Stimulated activated effector memory CD8-positive, alpha-beta T cell treated with anti-CD3 and anti-CD28 coated beads, Interleukin-12 subunit alpha, Interleukin-12 subunit beta, amount 100 ng/mL, for 72 hours (primary cell): Measurements from ENCODE around the gene LRCH4.
"Not testable (repeated sequence)": the region's sequence is repeated elsewhere in the genome, so short reads cannot be mapped to it uniquely, and the experiment has no call there.

Source experiments
- ATAC-seq: fragments of 150-1000 bp; cut with Tn5 transposase; 2 replicates; pipeline ENCODE4 v1.10.0; 2021
- DNase-seq, 2 donors: peaks; one replicate each; pipeline ENCODE4 v3.0.0; 2021 to 2022; ENCODE audit warnings: low spot score in 2 of 2
- H3K27ac Mint-ChIP-seq: one replicate; pipeline ENCODE4 v1.8.0; 2022; ENCODE audit warnings: mild to moderate bottlenecking, mixed read lengths
- H3K36me3 Mint-ChIP-seq: one replicate; pipeline ENCODE4 v1.8.0; 2022; ENCODE audit warnings: mild to moderate bottlenecking, mixed read lengths
- H3K4me1 Mint-ChIP-seq: one replicate; pipeline ENCODE4 v1.8.0; 2022; ENCODE audit warnings: mixed read lengths
- H3K4me3 Mint-ChIP-seq: one replicate; pipeline ENCODE4 v1.8.0; 2022; ENCODE audit warnings: mild to moderate bottlenecking, mixed read lengths
- H3K9me3 Mint-ChIP-seq: one replicate; pipeline ENCODE4 v1.8.0; 2022; ENCODE audit warnings: mixed read lengths

The LRCH4 gene

DNA sequence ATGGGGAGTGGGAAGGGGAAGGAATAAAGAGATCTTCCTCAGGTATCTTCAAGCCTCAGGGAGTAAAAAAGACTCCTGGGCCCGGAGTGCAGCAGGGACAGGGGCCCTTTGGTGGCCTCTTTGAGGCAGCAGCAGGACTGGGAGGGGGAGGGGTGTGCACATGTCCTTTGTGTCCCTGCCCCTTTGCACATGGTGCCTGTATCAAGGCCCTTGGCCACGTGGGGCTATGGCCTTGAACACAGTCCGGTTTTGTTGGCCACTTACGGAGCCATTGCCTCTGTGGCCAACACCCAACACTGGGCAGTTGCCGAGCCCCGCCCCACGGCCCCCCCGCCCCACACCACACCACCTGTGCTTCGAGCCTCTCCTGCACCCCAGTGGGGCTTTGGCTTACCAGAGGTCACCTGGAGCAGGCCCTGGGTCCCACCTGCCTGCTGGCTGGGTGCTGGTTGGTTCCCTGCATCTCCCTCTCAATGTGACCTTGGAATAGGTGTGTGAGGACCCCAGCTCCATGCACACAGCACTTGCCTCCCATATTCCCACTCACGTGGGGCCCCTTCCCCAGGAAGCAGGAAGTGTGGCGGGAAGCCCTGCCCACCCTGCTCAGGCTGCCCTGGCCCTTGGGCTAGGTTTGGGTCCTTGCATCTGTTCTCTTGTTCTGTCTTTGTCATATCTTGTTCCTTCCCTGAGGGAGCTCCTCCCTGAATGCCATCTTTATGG is 17.6 kb downstream of the LRCH4 start:
- Mint-ChIP-seq H3K4me3 (no peak overlapping the region), H3K36me3 (peaks cover 73% of the 10 kb centered on the region), H3K27ac (peak overlapping the region; percentile 86), H3K9me3 (no peaks in the 10 kb centered on the region), H3K4me1 (peaks cover 48% of the 10 kb centered on the region)
- no peak for DNase-seq
- ATAC-seq, result no peak

DNA sequence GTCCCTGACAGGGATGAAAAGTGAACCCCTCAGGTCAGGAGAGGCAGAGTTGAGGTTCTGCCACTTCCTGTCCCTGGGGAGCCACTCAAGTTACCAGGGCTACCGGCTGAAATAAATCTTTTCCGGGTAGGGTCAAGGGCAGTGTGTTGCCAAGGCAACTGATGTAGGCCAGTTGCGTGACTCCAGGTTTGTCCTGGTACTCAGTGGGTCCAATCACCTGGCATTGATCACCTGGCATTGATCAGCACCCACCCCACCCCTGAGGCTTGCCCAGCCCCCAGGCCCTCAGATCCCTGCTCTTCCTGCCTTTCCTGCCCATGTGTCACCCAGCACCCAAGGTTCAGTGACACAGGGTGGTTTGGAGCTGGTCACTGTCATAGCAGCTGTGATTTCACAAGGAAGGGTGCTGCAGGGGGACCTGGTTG is 18.2 kb downstream of the LRCH4 start:
- no peak for DNase-seq
- H3K4me1 Mint-ChIP-seq, result peaks cover 48% of the 10 kb centered on the region
- no peak for ATAC-seq
- no peaks in the 10 kb centered on the region for H3K9me3 Mint-ChIP-seq
- H3K4me3 Mint-ChIP-seq, result no peak overlapping the region
- H3K27ac Mint-ChIP-seq, result peak overlapping the region; percentile 86
- peaks cover 73% of the 10 kb centered on the region for H3K36me3 Mint-ChIP-seq

- peaks cover 47% of the 10 kb centered on the region for H3K4me1 Mint-ChIP-seq
- no peak for ATAC-seq
- H3K36me3 Mint-ChIP-seq, result peaks cover 73% of the 10 kb centered on the region
- H3K27ac Mint-ChIP-seq, result peak overlapping the region; percentile 86
- no peaks in the 10 kb centered on the region for H3K9me3 Mint-ChIP-seq
- no peak overlapping the region for H3K4me3 Mint-ChIP-seq
- no peak for DNase-seq
Observed at GRCh38 chr7:100567031-100567730, 18.7 kb downstream of the LRCH4 start.

DNA sequence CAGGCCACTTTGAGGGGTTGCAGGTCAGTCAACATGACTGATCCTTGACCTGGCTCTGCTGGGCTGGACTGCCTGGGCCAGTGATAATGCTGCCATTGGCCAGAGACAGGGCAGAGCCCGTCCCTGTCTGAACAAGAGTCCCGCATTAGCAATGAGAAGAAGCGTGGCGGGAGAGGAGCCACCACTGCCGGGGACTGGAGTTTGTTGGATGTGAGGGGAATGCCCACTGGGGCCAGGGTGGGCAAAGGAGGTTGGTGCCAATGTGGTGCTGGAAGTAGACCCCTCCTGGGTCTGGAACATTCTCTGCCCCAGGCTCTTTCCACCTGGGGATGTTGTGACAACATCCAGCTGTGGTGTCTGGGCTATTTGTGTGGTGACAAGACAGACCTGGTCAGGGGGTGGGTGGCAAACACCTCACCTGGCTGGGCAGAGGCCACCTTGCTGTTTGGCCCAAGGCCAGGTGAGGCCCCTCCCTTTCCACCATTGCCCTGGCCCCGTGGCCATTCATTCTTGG is 19.9 kb downstream of the LRCH4 start:
- no peaks in the 10 kb centered on the region for H3K9me3 Mint-ChIP-seq
- peaks cover 77% of the 10 kb centered on the region for H3K36me3 Mint-ChIP-seq
- DNase-seq (no peak), ATAC-seq (no peak)
- peak overlapping the region; percentile 86 for H3K27ac Mint-ChIP-seq
- H3K4me3 Mint-ChIP-seq, result no peak overlapping the region
- H3K4me1 Mint-ChIP-seq, result peaks cover 42% of the 10 kb centered on the region

DNA sequence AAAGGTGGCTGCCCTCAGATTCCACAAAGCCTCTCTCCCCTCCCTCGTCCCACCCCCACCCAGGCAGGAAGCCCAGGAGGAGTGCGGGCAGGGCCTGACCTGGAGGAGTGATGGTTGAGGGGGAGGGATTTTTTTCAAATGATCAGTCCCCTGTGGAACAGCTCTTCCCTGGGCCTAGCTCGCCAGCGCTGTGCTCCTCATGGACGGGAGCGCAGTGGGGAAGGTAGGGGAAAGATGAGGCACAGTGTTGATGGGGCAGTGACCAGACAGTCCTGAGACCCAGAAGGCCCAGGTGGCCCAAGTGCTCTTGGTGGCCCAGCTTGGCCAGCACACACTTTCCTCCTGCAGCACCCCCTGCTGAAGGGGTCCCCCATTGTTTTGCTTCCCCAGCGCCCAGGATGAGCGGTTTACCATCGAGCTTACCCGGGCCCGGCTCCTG is 20.8 kb downstream of the LRCH4 start:
- Mint-ChIP-seq H3K9me3 (no peaks in the 10 kb centered on the region), H3K4me3 (no peak overlapping the region), H3K4me1 (peaks cover 42% of the 10 kb centered on the region), H3K36me3 (peaks cover 77% of the 10 kb centered on the region), H3K27ac (peak overlapping the region; percentile 86)
- no peak for ATAC-seq
- no peak for DNase-seq

DNA sequence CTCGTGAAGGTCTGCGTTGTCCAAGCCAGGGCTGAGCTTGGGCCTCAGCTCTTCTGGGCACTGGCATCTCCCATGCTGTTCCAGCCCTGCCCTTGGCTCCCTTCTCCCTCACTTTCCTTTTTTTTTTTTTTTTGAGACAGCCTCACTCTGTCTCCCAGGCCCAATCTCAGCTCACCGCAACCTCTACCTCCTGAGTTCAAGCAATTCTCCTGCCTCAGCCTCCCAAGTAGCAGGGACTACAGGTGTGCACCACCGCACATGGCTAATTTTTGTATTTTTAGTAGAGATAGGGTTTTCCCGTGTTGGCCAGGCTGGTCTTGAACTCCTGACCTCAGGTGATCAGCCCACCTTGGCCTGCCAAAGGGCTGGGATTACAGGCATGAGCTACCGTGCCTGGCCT is 21.5 kb downstream of the LRCH4 start:
- H3K27ac Mint-ChIP-seq, result peak overlapping the region; percentile 63
- not testable (repeated sequence) for ATAC-seq, H3K4me3 Mint-ChIP-seq, H3K9me3 Mint-ChIP-seq, DNase-seq
- H3K4me1 Mint-ChIP-seq, result peaks cover 40% of the 10 kb centered on the region
- H3K36me3 Mint-ChIP-seq, result peaks cover 79% of the 10 kb centered on the region

DNA sequence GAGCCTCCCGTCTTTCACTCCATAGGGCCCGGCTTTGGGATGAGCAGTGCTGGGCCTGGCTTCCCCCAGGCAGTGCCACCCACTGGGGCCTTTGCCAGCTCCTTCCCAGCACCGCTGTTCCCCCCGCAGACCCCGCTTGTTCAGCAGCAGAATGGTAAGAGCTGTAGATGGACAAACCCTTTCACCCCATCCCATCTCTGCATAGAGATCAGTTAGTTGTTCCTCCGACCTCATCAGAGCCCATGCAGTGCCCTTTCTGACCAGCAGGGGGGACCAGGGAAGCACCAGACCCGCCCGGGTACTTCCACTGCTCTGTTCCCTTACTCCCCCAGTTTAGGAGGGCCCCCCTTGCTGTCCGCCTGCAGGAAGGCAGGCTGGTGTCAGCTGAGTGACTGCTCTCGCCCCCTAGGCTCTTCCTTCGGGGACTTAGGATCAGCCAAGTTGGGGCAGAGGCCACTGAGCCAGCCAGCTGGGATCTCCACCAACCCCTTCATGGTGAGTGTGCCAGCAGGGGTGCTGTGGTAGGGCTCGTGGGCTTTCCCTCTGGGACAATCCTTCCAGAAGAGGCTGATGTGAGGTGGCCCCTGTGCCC is 22.0 kb downstream of the LRCH4 start:
- Mint-ChIP-seq H3K9me3 (no peaks in the 10 kb centered on the region), H3K27ac (peak overlapping the region; percentile 63), H3K4me3 (no peak overlapping the region), H3K4me1 (peaks cover 35% of the 10 kb centered on the region), H3K36me3 (peaks cover 79% of the 10 kb centered on the region)
- ATAC-seq (peak; percentile 69), DNase-seq (peak; percentile 72 to 93)

- Mint-ChIP-seq H3K4me1 (peaks cover 27% of the 10 kb centered on the region), H3K4me3 (no peak overlapping the region), H3K36me3 (peaks cover 84% of the 10 kb centered on the region), H3K9me3 (no peaks in the 10 kb centered on the region), H3K27ac (no peak overlapping the region)
- DNase-seq, result no peak
- ATAC-seq, result no peak
Observed at GRCh38 chr7:100563100-100563564, 22.8 kb downstream of the LRCH4 start.

DNA sequence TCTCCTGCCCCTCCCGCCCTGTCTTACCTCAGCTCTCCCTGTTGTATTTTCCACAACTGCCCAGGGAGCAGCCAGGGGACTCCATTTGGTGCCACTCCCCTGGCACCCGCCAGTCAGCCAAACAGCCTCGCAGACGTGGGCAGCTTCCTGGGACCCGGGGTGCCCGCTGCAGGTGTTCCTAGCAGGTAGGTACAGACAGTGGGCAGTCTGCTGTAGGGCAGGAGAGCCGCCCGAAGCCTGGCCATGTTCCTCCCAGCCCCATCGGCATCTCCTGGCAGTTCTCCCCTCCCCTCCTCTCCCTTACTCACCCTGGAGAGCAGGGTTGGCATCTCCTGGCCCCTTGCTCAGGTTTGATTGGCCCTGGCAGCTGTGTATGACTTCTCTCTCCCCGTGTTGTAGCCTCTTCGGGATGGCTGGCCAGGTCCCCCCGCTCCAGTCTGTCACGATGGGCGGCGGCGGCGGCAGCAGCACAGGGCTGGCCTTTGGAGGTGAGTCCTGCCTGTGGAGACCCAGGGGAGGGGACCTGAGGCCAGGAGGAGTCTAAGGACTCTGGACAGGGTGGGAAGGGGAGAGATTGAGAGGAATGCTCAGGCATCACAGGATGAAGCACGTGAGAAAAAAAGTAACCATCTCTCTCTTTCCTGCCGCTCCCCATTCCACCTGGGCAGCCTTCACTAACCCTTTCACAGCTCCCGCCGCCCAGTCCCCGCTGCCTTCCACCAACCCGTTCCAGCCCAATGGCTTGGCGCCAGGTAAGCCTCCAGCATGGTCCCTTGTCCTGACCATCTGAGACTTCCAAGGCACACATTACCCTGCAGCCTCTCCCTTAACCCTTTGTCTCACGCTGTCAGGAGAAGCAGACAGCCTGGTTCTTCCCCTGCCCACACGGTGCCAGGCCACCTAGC is 23.5 kb downstream of the LRCH4 start:
- no peak overlapping the region for H3K27ac Mint-ChIP-seq
- H3K4me3 Mint-ChIP-seq, result no peak overlapping the region
- no peaks in the 10 kb centered on the region for H3K9me3 Mint-ChIP-seq
- peaks cover 20% of the 10 kb centered on the region for H3K4me1 Mint-ChIP-seq
- DNase-seq (no peak), ATAC-seq (no peak)
- peaks cover 87% of the 10 kb centered on the region for H3K36me3 Mint-ChIP-seq

- Mint-ChIP-seq H3K9me3 (no peaks in the 10 kb centered on the region), H3K4me3 (no peak overlapping the region), H3K4me1 (peaks cover 12% of the 10 kb centered on the region), H3K36me3 (peaks cover 95% of the 10 kb centered on the region), H3K27ac (no peak overlapping the region)
- ATAC-seq (no peak), DNase-seq (no peak)
Observed at GRCh38 chr7:100561491-100562194, 24.3 kb downstream of the LRCH4 start.

GRCh38 chr7:100559127-100559526 is 26.8 kb downstream of the LRCH4 start:
- Mint-ChIP-seq H3K27ac (no peak overlapping the region), H3K4me1 (peaks cover 13% of the 10 kb centered on the region), H3K36me3 (peaks cover 100% of the 10 kb centered on the region), H3K4me3 (no peak overlapping the region), H3K9me3 (no peaks in the 10 kb centered on the region)
- ATAC-seq (no peak), DNase-seq (no peak)

GRCh38 chr7:100556541-100556940 is 29.4 kb downstream of the LRCH4 start:
- Mint-ChIP-seq H3K4me3 (no peak overlapping the region), H3K27ac (peak overlapping the region; percentile 66), H3K4me1 (peaks cover 7% of the 10 kb centered on the region), H3K36me3 (peaks cover 100% of the 10 kb centered on the region), H3K9me3 (no peaks in the 10 kb centered on the region)
- ATAC-seq, result peak; percentile 63
- no peak for DNase-seq

DNA sequence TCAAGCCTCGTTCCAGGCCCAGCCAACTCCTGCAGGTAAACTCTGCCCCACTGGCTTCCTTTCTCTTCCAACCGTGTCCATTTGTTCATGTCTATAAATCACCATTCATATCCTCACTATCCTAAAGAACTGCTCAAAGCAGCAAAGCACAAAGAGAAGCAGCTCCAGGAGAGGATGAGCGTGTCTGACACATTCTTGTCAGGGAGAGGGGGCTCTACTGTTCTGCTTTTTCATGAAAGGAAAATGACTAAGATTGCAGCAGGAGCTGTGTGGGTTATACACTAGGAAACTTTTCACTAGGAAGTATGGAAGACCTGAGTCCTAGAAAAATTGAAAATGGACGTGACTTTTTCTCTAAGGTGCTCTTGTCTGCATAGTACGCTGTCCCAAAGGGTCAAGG is 30.2 kb downstream of the LRCH4 start:
- H3K4me3 Mint-ChIP-seq, result no peak overlapping the region
- peak overlapping the region; percentile 66 for H3K27ac Mint-ChIP-seq
- no peaks in the 10 kb centered on the region for H3K9me3 Mint-ChIP-seq
- H3K4me1 Mint-ChIP-seq, result peaks cover 8% of the 10 kb centered on the region
- DNase-seq, result no peak
- no peak for ATAC-seq
- peaks cover 100% of the 10 kb centered on the region for H3K36me3 Mint-ChIP-seq

- ATAC-seq, result no peak
- H3K9me3 Mint-ChIP-seq, result no peaks in the 10 kb centered on the region
- peaks cover 98% of the 10 kb centered on the region for H3K36me3 Mint-ChIP-seq
- peak overlapping the region; percentile 66 for H3K27ac Mint-ChIP-seq
- no peak for DNase-seq
- H3K4me3 Mint-ChIP-seq, result no peak overlapping the region
- H3K4me1 Mint-ChIP-seq, result peaks cover 31% of the 10 kb centered on the region
Observed at GRCh38 chr7:100553032-100553431, 32.9 kb downstream of the LRCH4 start.
